Measurements from ENCODE around the gene CMIP. TPM values are rescaled to one million over a fixed set of nuclear protein-coding genes. Genes with fewer than 3 reads are reported as not detected.

Gene CMIP
- total RNA-seq, 1 donor from 2014 or later, result 27.7 TPM

GRCh38 chr16:81728435-81728834 lies 283.8 kb downstream of the CMIP start:
- TF ChIP-seq CTCF (IDR thresholded peaks at IDR 0.05; ENCODE audit: insufficient read depth, low read length, poor library complexity, severe bottlenecking), result no peak
- H3K4me3 ChIP-seq (ENCODE audit: low read depth, low read length), result no peak overlapping the region
- H3K36me3 ChIP-seq (ENCODE audit: control insufficient read depth, insufficient read depth, low read length), result no peaks in the 10 kb centered on the region
- no peak for DNase-seq (ENCODE audit: low read depth)
- peaks cover 4% of the 10 kb centered on the region for H3K27me3 ChIP-seq (ENCODE audit: control insufficient read depth, insufficient read depth, low read length)

- Histone ChIP-seq H3K36me3 (ENCODE audit: control insufficient read depth, insufficient read depth, low read length) (no peaks in the 10 kb centered on the region), H3K4me3 (ENCODE audit: low read depth, low read length) (no peak overlapping the region), H3K27me3 (ENCODE audit: control insufficient read depth, insufficient read depth, low read length) (peaks cover 4% of the 10 kb centered on the region)
- no peak for TF ChIP-seq CTCF (IDR thresholded peaks at IDR 0.05; ENCODE audit: insufficient read depth, low read length, poor library complexity, severe bottlenecking)
- DNase-seq (ENCODE audit: low read depth), result no peak
Observed at GRCh38 chr16:81729451-81729850, 284.8 kb downstream of the CMIP start.

- Histone ChIP-seq H3K36me3 (ENCODE audit: control insufficient read depth, insufficient read depth, low read length) (no peaks in the 10 kb centered on the region), H3K4me3 (ENCODE audit: low read depth, low read length) (peak overlapping the region; percentile 26), H3K27me3 (ENCODE audit: control insufficient read depth, insufficient read depth, low read length) (no peaks in the 10 kb centered on the region)
- peak; percentile 61 for TF ChIP-seq CTCF (IDR thresholded peaks at IDR 0.05; ENCODE audit: insufficient read depth, low read length, poor library complexity, severe bottlenecking)
- DNase-seq (ENCODE audit: low read depth), result peak; percentile 69
Observed at GRCh38 chr16:81730090-81731051, 285.8 kb downstream of the CMIP start.

- H3K4me3 ChIP-seq (ENCODE audit: low read depth, low read length), result no peak overlapping the region
- H3K27me3 ChIP-seq (ENCODE audit: control insufficient read depth, insufficient read depth, low read length), result no peaks in the 10 kb centered on the region
- H3K36me3 ChIP-seq (ENCODE audit: control insufficient read depth, insufficient read depth, low read length), result no peaks in the 10 kb centered on the region
- no peak for DNase-seq (ENCODE audit: low read depth)
- TF ChIP-seq CTCF (IDR thresholded peaks at IDR 0.05; ENCODE audit: insufficient read depth, low read length, poor library complexity, severe bottlenecking), result no peak
Observed at GRCh38 chr16:81731649-81732048, 287.0 kb downstream of the CMIP start.

- TF ChIP-seq CTCF (IDR thresholded peaks at IDR 0.05; ENCODE audit: insufficient read depth, low read length, poor library complexity, severe bottlenecking), result no peak
- H3K36me3 ChIP-seq (ENCODE audit: control insufficient read depth, insufficient read depth, low read length), result no peaks in the 10 kb centered on the region
- no peak overlapping the region for H3K4me3 ChIP-seq (ENCODE audit: low read depth, low read length)
- no peaks in the 10 kb centered on the region for H3K27me3 ChIP-seq (ENCODE audit: control insufficient read depth, insufficient read depth, low read length)
- no peak for DNase-seq (ENCODE audit: low read depth)
Observed at GRCh38 chr16:81732699-81733098, 288.1 kb downstream of the CMIP start.
